Osteocyte (in vitro differentiated cells): Measurements from ENCODE around the gene NFIX. TPM values are rescaled to one million over a fixed set of nuclear protein-coding genes. Genes with fewer than 3 reads are reported as not detected.
"Not testable (repeated sequence)": the region's sequence is repeated elsewhere in the genome, so short reads cannot be mapped to it uniquely, and the experiment has no call there.

Experiments used
- DNase-seq: peaks from one replicate; pipeline ENCODE4 v3.0.0; 2021; ENCODE audit warnings: mixed read lengths; ENCODE audit not compliant: unreplicated experiment; ENCODE audit errors: extremely low spot score
- H3K27ac Mint-ChIP-seq: one replicate; pipeline ENCODE4 v1.8.0; 2021; ENCODE audit warnings: mild to moderate bottlenecking, mixed read lengths; ENCODE audit not compliant: unreplicated experiment
- H3K27me3 Mint-ChIP-seq: one replicate; pipeline ENCODE4 v1.8.0; 2021; ENCODE audit warnings: mixed read lengths; ENCODE audit not compliant: unreplicated experiment
- H3K36me3 Mint-ChIP-seq: one replicate; pipeline ENCODE4 v1.8.0; 2021; ENCODE audit warnings: mixed read lengths; ENCODE audit not compliant: unreplicated experiment
- H3K4me1 Mint-ChIP-seq: one replicate; pipeline ENCODE4 v1.8.0; 2021; ENCODE audit warnings: mixed read lengths; ENCODE audit not compliant: unreplicated experiment
- H3K4me3 Mint-ChIP-seq: one replicate; pipeline ENCODE4 v1.8.0; 2021; ENCODE audit warnings: mild to moderate bottlenecking, moderate library complexity, mixed read lengths; ENCODE audit not compliant: unreplicated experiment
- H3K9me3 Mint-ChIP-seq: one replicate; pipeline ENCODE4 v1.8.0; 2021; ENCODE audit warnings: mixed read lengths; ENCODE audit not compliant: unreplicated experiment
- CTCF ChIP-seq: fragments of 200-600 bp; sonication (generic); IDR thresholded peaks from 2 replicates; pipeline ENCODE4 v1.5.0; 2021; ENCODE audit warnings: antibody characterized with exemption, mild to moderate bottlenecking, moderate library complexity
- total RNA-seq: library from RNA; stranded (reverse); gene quantifications from 2 replicates; pipeline ENCODE4 v1.2.1, GENCODE V29; 2021

The NFIX gene
- total RNA-seq, 1 donor from 2014 or later: 87.0 TPM

GRCh38 chr19:12947702-12948611 lies 47.3 kb upstream of the NFIX start:
- no peak for TF ChIP-seq CTCF
- peaks cover 34% of the 10 kb centered on the region for H3K4me1 Mint-ChIP-seq
- peaks cover 29% of the 10 kb centered on the region for H3K36me3 Mint-ChIP-seq
- H3K4me3 Mint-ChIP-seq: peak overlapping the region; percentile 12
- no peaks in the 10 kb centered on the region for H3K27me3 Mint-ChIP-seq
- no peak for DNase-seq
- peak overlapping the region; percentile 31 for H3K27ac Mint-ChIP-seq
- no peaks in the 10 kb centered on the region for H3K9me3 Mint-ChIP-seq

- H3K9me3 Mint-ChIP-seq: no peaks in the 10 kb centered on the region
- H3K4me1 Mint-ChIP-seq: peaks cover 40% of the 10 kb centered on the region
- H3K4me3 Mint-ChIP-seq: no peak overlapping the region
- H3K27ac Mint-ChIP-seq: no peak overlapping the region
- no peaks in the 10 kb centered on the region for H3K27me3 Mint-ChIP-seq
- no peak for DNase-seq
- no peak for TF ChIP-seq CTCF
- H3K36me3 Mint-ChIP-seq: peaks cover 23% of the 10 kb centered on the region
Observed at GRCh38 chr19:12948612-12949362, 46.5 kb upstream of the NFIX start.

- TF ChIP-seq CTCF: no peak
- no peaks in the 10 kb centered on the region for H3K27me3 Mint-ChIP-seq
- H3K36me3 Mint-ChIP-seq: peaks cover 30% of the 10 kb centered on the region
- H3K4me3 Mint-ChIP-seq: no peak overlapping the region
- H3K9me3 Mint-ChIP-seq: no peaks in the 10 kb centered on the region
- H3K4me1 Mint-ChIP-seq: peaks cover 41% of the 10 kb centered on the region
- DNase-seq: no peak
- peak overlapping the region; percentile 12 for H3K27ac Mint-ChIP-seq
Observed at GRCh38 chr19:12949363-12950283, 45.7 kb upstream of the NFIX start.

GRCh38 chr19:12952050-12952449 lies 43.2 kb upstream of the NFIX start:
- H3K4me1 Mint-ChIP-seq: peaks cover 44% of the 10 kb centered on the region
- not testable (repeated sequence) for H3K4me3 Mint-ChIP-seq, H3K27me3 Mint-ChIP-seq, DNase-seq, H3K9me3 Mint-ChIP-seq
- H3K27ac Mint-ChIP-seq: peak overlapping the region; percentile 34
- peaks cover 27% of the 10 kb centered on the region for H3K36me3 Mint-ChIP-seq

GRCh38 chr19:12952488-12953137 lies 42.7 kb upstream of the NFIX start:
- H3K4me1 Mint-ChIP-seq: peaks cover 40% of the 10 kb centered on the region
- no peaks in the 10 kb centered on the region for H3K27me3 Mint-ChIP-seq
- H3K9me3 Mint-ChIP-seq: no peaks in the 10 kb centered on the region
- TF ChIP-seq CTCF: no peak
- peak overlapping the region; percentile 69 for H3K27ac Mint-ChIP-seq
- H3K4me3 Mint-ChIP-seq: no peak overlapping the region
- no peak for DNase-seq
- H3K36me3 Mint-ChIP-seq: peaks cover 27% of the 10 kb centered on the region
